Gastrocnemius medialis (tissue), 4 donors: ENCODE data around the gene SPECC1.

Experiments
- POLR2A ChIP-seq, 2 donors: fragments of 450-650 bp; IDR thresholded peaks; one replicate each; pipeline ENCODE4 v1.6.1; 2017; ENCODE audit warnings: antibody characterized with exemption in 2 of 2, mild to moderate bottlenecking in 2 of 2, moderate library complexity in 2 of 2
- TF ChIP-seq, protein P1 (sequence below), 5 experiments: fragments of 450-650 bp in 3 of 5; fragments of 200-600 bp in 2 of 5; sonication (generic) in 2 of 5; IDR thresholded peaks in 4 of 5; conservative IDR thresholded peaks in 1 of 5; 1 replicate in 4 of 5; 2 replicates in 1 of 5; pipeline ENCODE4 v1.5.1; 2016 to 2019; ENCODE audit warnings: antibody characterized with exemption in 5 of 5, mild to moderate bottlenecking in 3 of 5, moderate library complexity in 3 of 5

DNA sequence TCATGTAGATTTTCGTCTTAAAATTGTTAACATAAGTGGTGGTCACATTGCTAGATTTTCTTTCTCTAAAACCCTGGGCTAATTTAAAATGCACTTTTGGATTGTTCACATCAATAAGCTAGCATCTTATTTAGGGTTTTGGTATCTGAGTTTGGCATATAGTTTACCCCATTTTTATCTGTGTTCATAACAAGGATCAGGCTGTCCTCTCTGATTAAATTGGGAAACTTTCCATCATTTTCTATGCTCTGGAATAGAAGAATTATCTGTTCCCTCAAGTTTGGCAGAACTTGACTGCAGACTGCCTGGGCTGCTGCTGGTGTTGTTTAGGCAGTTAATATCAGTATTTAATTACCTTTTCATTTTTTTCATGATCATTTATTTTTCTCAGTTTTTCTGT, 1.8 kb downstream of the SPECC1 start:
- TF ChIP-seq, protein P1, sequence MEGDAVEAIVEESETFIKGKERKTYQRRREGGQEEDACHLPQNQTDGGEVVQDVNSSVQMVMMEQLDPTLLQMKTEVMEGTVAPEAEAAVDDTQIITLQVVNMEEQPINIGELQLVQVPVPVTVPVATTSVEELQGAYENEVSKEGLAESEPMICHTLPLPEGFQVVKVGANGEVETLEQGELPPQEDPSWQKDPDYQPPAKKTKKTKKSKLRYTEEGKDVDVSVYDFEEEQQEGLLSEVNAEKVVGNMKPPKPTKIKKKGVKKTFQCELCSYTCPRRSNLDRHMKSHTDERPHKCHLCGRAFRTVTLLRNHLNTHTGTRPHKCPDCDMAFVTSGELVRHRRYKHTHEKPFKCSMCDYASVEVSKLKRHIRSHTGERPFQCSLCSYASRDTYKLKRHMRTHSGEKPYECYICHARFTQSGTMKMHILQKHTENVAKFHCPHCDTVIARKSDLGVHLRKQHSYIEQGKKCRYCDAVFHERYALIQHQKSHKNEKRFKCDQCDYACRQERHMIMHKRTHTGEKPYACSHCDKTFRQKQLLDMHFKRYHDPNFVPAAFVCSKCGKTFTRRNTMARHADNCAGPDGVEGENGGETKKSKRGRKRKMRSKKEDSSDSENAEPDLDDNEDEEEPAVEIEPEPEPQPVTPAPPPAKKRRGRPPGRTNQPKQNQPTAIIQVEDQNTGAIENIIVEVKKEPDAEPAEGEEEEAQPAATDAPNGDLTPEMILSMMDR (IDR thresholded peaks at IDR 0.05 in 4 of 5, conservative IDR thresholded peaks at IDR 0.05 in 1 of 5) = no peak
- TF ChIP-seq POLR2A (IDR thresholded peaks at IDR 0.05) = no peak
